KMS-11 (cell line): ENCODE measurements around the gene TICRR.

Experiments used
- H2AFZ ChIP-seq: fragments of 200-600 bp; sonication (generic); 2 replicates; pipeline ENCODE4 v1.6.1; 2016; ENCODE audit warnings: antibody characterized with exemption, mixed run types, low read depth
- H3K27ac ChIP-seq: fragments of 200-600 bp; sonication (generic); 2 replicates; pipeline ENCODE4 v1.6.1; 2016; ENCODE audit warnings: mild to moderate bottlenecking, mixed run types
- H3K27me3 ChIP-seq: fragments of 200-600 bp; sonication (generic); 2 replicates; pipeline ENCODE4 v1.6.1; 2017; ENCODE audit warnings: mild to moderate bottlenecking, low read depth, mixed run types, moderate library complexity; ENCODE audit not compliant: insufficient read depth
- H3K36me3 ChIP-seq: fragments of 200-600 bp; sonication (generic); 2 replicates; pipeline ENCODE4 v1.6.1; 2017; ENCODE audit warnings: mild to moderate bottlenecking, mixed run types; ENCODE audit not compliant: insufficient read depth
- H3K4me1 ChIP-seq: fragments of 200-600 bp; sonication (generic); 2 replicates; pipeline ENCODE4 v1.6.1; 2016; ENCODE audit warnings: mild to moderate bottlenecking, low read depth, mixed run types; ENCODE audit not compliant: poor library complexity, severe bottlenecking
- H3K4me2 ChIP-seq: fragments of 200-600 bp; sonication (generic); 2 replicates; pipeline ENCODE4 v1.7.0; 2016; ENCODE audit warnings: mild to moderate bottlenecking, mixed run types
- H3K4me3 ChIP-seq: fragments of 200-600 bp; sonication (generic); IDR thresholded peaks from 2 replicates; pipeline ENCODE4 v1.6.1; 2017; ENCODE audit warnings: low read depth, low read length, mixed read lengths; ENCODE audit not compliant: insufficient read depth
- H3K79me2 ChIP-seq: fragments of 200-600 bp; sonication (generic); 2 replicates; pipeline ENCODE4 v1.6.1; 2016; ENCODE audit warnings: low read depth, mixed run types; ENCODE audit not compliant: insufficient read depth
- H3K9ac ChIP-seq: fragments of 200-600 bp; sonication (generic); 2 replicates; pipeline ENCODE4 v1.6.1; 2016; ENCODE audit warnings: mild to moderate bottlenecking, mixed run types
- H4K20me1 ChIP-seq: fragments of 200-600 bp; sonication (generic); 2 replicates; pipeline ENCODE4 v1.6.1; 2016; ENCODE audit warnings: mild to moderate bottlenecking, mixed run types; ENCODE audit not compliant: insufficient read depth
- TF ChIP-seq, protein P1 (sequence below): fragments of 200-600 bp; sonication (generic); conservative IDR thresholded peaks from 2 replicates; pipeline ENCODE4 v1.6.1; 2017; ENCODE audit warnings: low read depth, mild to moderate bottlenecking, antibody characterized with exemption, low read length, moderate library complexity, mixed read lengths

TICRR gene

DNA sequence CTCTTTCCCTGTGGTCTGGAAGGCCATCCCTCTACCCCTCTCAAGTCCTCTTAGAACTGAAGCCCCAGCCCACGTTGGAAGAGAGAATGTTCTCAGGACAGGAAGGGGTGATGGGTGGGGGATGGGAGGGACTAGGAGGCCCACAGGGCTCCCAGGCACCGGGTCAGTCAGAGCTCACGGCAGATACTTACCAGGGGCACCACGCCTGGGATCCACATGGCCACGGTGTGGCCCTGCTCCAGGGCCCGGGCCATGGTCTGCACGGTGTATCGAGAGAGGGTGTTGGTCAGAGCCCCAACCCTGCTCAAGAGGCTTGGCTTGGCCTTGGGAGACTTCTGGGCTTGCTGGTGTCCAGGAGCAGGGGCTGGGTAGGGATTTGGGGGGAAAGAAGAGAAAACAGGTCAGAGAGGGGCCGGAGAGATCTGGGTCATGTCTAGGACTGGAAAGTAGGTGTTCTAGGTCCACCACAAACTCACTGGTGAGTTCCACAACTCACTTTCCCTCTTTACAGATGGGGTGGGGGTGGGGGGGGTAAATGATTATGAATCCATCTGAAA is 94.1 kb downstream of the TICRR start:
- H2AFZ ChIP-seq = no peak overlapping the region
- H3K4me3 ChIP-seq = no peak overlapping the region
- no peak overlapping the region for H3K9ac ChIP-seq
- TF ChIP-seq, protein P1, sequence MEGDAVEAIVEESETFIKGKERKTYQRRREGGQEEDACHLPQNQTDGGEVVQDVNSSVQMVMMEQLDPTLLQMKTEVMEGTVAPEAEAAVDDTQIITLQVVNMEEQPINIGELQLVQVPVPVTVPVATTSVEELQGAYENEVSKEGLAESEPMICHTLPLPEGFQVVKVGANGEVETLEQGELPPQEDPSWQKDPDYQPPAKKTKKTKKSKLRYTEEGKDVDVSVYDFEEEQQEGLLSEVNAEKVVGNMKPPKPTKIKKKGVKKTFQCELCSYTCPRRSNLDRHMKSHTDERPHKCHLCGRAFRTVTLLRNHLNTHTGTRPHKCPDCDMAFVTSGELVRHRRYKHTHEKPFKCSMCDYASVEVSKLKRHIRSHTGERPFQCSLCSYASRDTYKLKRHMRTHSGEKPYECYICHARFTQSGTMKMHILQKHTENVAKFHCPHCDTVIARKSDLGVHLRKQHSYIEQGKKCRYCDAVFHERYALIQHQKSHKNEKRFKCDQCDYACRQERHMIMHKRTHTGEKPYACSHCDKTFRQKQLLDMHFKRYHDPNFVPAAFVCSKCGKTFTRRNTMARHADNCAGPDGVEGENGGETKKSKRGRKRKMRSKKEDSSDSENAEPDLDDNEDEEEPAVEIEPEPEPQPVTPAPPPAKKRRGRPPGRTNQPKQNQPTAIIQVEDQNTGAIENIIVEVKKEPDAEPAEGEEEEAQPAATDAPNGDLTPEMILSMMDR = no peak
- no peak overlapping the region for H3K4me2 ChIP-seq
- H3K27ac ChIP-seq = no peak overlapping the region
- no peaks in the 10 kb centered on the region for H3K79me2 ChIP-seq
- H3K36me3 ChIP-seq = no peaks in the 10 kb centered on the region
- no peaks in the 10 kb centered on the region for H3K4me1 ChIP-seq
- no peaks in the 10 kb centered on the region for H4K20me1 ChIP-seq
- no peaks in the 10 kb centered on the region for H3K27me3 ChIP-seq

DNA sequence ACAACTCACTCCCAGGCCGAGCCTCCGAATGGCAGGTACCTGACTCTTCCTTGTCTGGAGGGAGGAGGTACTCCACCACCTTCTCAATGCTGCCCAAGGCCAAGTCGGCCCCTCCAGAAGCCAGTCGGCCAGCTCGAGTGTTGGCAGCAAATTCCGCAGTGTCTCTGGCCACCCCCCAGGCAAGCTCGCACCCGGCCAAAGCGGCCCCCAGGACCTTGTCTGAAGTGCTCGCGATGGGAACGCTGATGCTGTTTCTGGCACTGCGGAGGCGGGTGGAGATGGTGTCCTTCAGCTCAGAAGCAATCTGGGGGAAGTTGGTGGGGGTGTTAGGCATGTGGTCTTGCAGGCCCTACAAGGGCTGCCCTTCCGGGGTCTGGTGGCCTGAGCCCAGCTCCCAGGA is 94.7 kb downstream of the TICRR start:
- Histone ChIP-seq H3K9ac (no peak overlapping the region), H3K4me3 (no peak overlapping the region), H2AFZ (no peak overlapping the region), H3K27ac (no peak overlapping the region), H3K27me3 (no peaks in the 10 kb centered on the region), H3K4me2 (no peak overlapping the region), H3K4me1 (no peaks in the 10 kb centered on the region), H4K20me1 (no peaks in the 10 kb centered on the region), H3K36me3 (no peaks in the 10 kb centered on the region), H3K79me2 (no peaks in the 10 kb centered on the region)
- TF ChIP-seq, protein P1 = no peak

DNA sequence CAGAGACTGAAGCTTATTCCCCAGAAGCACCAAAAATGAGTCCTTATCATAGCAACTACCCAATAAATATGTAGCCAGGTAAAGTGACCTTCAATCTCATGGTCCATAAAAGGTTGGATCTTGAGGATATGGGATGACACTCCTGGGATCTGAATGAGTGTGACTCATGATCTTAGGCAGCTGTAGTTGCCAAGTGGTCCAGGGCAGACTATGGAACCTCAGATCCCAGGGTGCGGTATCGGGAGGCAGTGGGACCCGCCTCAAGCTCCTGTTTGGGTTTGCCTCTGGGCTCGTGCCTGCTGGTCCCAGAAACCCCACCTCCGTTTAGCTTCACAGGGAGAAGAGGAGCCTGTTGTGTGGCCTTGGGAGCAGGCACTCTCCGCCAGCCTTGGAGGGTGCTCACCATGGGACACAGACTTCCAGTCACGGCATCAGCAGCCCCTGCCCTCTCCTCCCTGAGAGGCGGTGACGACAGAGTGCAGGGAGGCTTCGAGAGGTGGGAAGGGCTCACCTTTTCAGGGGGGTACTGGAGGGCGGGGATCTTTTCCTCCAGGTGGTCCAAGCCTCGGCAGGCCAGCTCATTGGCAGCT is 95.8 kb downstream of the TICRR start:
- H3K27me3 ChIP-seq = no peaks in the 10 kb centered on the region
- H3K4me3 ChIP-seq = no peak overlapping the region
- H3K27ac ChIP-seq = no peak overlapping the region
- no peak overlapping the region for H3K4me2 ChIP-seq
- H4K20me1 ChIP-seq = no peaks in the 10 kb centered on the region
- TF ChIP-seq, protein P1 = no peak
- H3K4me1 ChIP-seq = no peaks in the 10 kb centered on the region
- H3K79me2 ChIP-seq = no peaks in the 10 kb centered on the region
- no peak overlapping the region for H2AFZ ChIP-seq
- no peak overlapping the region for H3K9ac ChIP-seq
- no peaks in the 10 kb centered on the region for H3K36me3 ChIP-seq

DNA sequence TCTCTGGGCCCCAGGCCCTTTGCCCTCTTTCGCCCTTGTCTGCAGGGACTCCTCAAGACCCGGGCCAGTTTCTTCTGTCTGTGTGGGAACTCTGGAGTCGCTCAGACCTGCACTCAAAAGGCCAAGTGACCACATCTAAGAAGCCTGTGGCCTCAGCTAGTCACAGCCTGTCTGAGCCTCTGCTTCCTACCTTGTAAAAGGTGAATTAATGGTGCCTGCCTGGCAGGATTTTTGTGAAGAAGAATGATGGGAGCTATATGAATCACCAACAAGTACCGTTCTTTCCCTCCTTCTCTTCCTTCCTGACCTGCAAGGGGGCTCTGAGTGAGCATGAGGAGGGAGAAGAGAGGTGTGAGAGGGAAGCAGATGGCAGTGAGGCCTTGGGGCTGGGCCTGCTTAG is 96.4 kb downstream of the TICRR start:
- Histone ChIP-seq H3K27me3 (no peaks in the 10 kb centered on the region), H3K36me3 (no peaks in the 10 kb centered on the region), H3K79me2 (no peaks in the 10 kb centered on the region), H3K27ac (no peak overlapping the region), H3K4me3 (no peak overlapping the region), H2AFZ (no peak overlapping the region), H3K4me1 (no peaks in the 10 kb centered on the region), H3K4me2 (no peak overlapping the region), H3K9ac (no peak overlapping the region), H4K20me1 (no peaks in the 10 kb centered on the region)
- TF ChIP-seq, protein P1 = no peak
